GM19467 (cell line): ENCODE measurements around the gene ANP32B.
"Not testable (repeated sequence)": the region's sequence is repeated elsewhere in the genome, so short reads cannot be mapped to it uniquely, and the experiment has no call there.

Source experiments
- ATAC-seq: cut with Tn5 transposase; IDR thresholded peaks from one replicate; pipeline ENCODE4 v1.9.1; 2021; ENCODE audit warnings: mild to moderate bottlenecking, moderate library complexity; ENCODE audit not compliant: unreplicated experiment

Gene ANP32B

DNA sequence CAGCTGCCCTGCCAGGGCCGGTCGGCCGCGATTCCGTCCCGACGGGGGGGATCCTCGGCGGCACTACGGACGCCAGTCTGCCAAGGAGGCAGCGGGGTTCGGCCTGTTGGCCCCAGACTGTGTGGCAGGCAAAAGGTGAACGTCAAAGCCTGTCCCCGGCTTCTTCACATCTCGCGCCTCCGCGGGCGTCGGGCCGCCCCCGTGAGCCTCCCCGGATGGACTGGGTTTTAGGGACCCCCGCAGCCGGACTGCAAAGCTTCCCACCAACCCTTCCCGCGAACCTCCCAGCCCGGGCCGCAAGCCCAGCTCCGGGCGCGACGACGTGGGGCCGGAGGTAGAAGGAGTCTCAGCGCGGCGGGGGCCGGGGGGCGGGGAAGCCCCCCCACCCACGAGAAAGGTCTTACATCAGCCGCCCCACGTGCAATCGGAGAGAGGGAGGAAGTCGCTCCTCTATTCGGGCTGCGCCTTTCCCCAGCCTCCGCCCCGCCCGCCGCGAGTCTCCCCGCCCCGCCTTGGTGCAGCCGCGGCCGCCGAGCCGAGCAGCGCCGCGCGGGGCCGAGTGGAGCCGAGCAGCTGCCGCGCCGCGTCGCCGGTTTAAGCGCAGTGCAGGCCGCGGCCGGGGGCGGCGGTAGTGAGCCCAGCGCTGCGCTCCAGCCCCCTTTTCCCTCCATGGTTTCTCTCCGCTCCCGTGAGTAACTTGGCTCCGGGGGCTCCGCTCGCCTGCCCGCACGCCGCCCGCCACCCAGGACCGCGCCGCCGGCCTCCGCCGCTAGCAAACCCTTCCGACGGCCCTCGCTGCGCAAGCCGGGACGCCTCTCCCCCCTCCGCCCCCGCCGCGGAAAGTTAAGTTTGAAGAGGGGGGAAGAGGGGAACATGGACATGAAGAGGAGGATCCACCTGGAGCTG is at the start of gene ANP32B:
ANP32B (plus strand) TSS at position 659 of the 906 bp plus-strand sequence; CDS start at position 874, 215 bp downstream.
- ATAC-seq, result peak; percentile 69

- ATAC-seq, result no peak
Observed at GRCh38 chr9:97934321-97935115, 48.6 kb upstream of the ANP32B start.

DNA sequence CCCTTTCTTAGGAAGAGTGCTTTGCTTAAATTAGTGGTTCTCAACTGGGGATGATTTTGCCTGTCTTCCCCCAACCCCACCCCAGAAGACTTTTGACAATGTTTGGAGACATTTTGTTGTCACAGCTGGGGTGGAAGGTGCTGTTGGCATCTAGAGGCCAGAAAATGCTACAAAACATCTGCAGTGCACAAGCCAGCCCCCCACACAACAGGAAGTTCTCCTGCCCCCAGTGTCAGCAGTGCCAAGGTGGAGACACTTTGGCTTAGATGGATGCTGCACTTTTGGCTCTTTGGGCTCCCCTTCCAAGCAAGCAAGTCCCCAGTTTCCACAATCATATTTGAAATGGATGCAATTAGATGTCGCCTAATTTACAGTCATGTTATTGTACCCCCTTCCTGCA is 47.9 kb upstream of the ANP32B start:
- no peak for ATAC-seq

DNA sequence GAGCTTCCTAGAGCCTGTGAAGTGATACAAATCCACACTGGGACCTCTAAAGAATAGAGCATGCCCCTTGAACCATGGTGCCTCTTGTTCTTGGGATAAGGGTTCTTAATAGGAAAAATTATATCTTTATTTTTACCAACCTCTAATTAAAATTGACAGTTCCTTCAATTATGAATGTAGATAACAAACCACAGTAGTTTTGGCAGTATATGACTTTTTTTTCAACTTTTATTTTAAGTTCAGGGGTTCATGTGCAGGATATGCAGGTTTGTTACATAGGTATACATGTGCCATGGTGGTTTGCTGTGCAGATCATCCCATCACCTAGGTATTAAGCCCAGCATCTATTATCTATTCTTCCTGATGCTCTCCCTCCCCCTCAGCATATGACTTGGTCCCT is 46.1 kb upstream of the ANP32B start:
- ATAC-seq, result no peak

DNA sequence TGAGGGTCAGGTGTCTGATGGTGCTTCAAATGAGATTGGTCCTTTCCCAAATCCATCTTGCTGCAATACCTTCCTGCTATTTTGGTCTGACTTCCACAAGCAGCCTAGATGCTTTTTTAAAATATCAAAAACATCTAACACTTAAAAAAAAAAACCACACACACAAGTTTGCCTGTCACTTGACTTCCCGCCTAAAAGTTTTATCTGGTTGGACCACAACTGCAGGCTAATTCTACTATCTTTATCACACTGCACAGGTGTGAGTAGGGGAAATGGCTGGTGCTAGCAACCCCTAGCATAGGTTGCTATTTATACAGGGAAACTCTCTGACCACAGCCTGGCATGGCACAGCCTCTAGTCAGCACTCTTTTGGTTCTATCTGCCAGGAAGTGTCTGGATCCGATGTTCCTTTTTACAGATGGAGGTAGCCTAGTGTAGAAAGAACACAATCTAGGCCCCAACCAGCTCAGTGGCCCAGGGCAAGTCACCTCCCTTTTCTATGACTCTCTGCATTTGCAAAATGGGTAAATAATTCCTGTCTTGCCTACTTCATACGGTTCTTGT is 45.0 kb upstream of the ANP32B start, which contains the start of gene HEMGN:
HEMGN (minus strand) TSS at position 92 of the 564 bp plus-strand sequence; CDS start at position 56, 36 bp downstream.
- no peak for ATAC-seq

DNA sequence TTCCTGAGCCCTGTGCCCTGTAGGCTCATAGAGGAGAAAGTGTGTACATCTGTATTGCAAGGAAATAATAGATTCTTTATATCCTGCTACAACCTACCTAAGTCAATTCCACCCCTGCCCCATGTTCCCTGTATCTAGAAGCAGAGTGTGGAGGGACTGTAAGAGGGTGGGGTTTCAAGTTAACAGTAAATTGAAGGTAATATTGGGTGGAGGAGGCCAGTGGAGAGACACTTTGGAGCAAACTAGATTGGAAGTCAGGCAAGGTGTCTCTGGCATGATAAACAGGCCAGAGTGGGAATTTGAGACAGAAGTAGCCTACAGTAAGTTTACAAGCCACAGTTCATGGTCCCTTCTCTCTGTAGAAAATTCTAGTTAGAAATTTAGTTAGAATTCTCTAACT is 42.9 kb upstream of the ANP32B start:
- no peak for ATAC-seq

DNA sequence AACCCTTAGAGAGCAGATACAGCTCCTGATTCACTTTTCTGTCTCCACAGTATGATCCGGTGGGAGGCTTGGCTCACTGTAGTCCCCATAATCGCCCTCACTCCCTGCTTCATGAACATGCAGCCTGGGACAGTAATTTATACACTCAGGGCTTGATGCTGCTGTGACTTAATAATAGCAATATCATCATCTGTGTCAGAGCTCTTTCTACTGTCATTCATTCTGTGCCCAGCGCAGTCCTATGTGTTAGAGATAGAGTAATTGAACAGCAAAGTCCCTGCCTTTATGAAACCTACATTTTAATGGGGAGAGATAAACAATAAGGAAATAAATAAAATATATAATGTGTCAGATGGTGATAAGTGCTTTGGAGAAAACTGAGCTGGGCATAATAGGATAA is 42.4 kb upstream of the ANP32B start:
- no peak for ATAC-seq

GRCh38 chr9:97941323-97941722 is 41.8 kb upstream of the ANP32B start:
- no peak for ATAC-seq

DNA sequence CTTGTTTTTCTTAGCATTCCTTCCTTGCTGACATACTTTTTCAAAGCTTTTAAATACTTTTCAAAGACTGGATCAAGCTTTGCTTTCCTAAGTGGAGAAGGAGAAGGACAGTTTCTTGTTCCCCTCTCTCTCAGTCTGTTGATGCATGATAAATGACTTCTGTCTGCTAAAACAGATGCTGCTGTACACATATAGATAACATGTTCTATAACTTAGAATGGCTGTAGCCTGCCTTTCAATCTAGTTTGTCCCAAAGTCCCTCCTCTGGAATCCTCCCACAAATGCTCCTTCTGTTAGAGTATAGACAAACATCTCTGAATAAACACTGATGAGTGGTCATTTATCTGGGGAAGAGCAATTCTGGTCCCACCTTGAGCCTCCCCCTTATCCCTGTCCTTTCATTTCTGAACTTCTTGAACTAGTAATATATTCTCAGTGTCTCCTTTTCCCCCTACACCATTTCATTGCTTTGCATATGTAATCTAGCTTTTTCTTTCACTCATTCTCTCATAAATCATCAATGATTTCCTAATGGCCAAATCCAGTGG is 39.8 kb upstream of the ANP32B start:
- no peak for ATAC-seq

DNA sequence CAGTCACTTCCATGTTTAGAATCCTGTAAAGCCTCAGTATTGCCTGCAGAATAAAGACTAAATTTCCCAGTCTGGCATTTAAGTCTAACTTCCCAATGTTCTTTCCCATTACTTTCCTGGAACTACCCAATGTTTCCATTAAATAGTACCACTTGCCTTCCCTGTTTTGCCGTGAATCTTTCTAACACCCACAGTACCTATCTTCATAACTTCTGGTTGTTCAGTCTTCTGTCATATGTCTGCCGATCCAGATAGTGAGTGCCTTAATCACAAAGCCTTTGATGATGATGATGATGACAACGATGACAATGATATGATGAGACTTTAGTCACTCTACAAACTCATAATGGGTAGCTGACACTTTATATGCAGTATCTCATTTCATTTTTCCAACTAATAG is 38.5 kb upstream of the ANP32B start:
- no peak for ATAC-seq

GRCh38 chr9:97945470-97945869 is 37.7 kb upstream of the ANP32B start:
- ATAC-seq, result not testable (repeated sequence)

- not testable (repeated sequence) for ATAC-seq
Observed at GRCh38 chr9:97947094-97947493, 36.0 kb upstream of the ANP32B start.

DNA sequence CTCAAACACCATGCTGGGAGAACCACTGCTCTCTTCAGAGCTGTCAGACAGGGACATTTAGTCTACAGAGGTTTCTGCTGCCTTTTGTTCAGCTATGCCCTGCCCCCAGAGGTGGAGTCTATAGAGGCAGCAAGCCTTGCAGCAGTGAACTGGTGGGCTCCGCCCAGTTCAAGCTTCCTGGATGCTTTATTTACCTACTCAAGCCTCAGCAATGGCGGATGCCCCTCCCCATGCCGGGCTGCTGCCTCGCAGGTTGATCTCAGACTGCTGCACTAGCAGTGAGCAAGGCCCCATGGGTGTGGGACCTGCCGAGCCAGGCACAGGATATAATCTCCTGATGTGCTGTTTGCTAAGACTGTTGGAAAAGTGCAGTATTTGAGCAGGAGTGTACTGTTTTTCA is 32.3 kb upstream of the ANP32B start:
- ATAC-seq, result not testable (repeated sequence)

DNA sequence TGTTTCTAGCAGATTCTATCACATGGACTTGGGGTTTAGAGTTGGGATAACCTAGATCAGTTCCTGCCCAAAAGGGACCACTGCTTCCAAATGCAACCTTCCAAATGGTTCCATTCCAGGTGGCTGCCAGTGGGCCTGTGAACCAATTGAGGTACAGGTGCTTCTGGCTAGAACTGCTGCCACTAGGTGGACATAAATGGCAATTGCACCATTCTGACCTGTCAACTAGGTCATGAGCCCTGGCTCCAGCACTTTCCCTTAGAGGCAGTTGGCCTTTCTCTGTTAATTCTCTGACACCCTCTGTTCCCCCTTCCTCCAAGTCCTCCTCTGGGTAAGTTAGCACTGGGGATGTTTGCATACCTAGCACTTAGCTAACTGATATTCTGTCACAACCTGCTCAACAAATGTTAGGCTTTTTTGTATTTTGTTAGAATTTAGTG is 28.6 kb upstream of the ANP32B start:
- peak; percentile 64 for ATAC-seq

DNA sequence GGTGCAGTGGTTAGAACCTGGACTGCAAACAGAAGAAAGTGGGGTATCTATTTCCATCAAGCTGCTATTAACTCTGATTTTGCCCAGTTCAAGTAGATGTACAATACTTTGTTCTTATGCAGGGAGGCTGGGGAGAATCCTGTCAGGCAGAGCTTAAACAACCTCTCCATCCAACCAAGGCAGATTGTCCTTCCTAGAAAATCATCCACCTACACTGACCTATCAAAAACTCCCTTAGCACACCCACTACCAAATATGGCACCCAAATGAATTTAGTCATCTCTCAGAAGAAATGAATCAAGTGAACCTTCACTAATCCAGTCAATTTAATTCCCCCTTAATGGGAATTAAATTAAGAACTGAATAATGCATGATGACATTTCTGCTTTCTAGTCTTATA is 26.8 kb upstream of the ANP32B start:
- ATAC-seq, result no peak

- ATAC-seq, result no peak
Observed at GRCh38 chr9:97958812-97959511, 24.2 kb upstream of the ANP32B start.

DNA sequence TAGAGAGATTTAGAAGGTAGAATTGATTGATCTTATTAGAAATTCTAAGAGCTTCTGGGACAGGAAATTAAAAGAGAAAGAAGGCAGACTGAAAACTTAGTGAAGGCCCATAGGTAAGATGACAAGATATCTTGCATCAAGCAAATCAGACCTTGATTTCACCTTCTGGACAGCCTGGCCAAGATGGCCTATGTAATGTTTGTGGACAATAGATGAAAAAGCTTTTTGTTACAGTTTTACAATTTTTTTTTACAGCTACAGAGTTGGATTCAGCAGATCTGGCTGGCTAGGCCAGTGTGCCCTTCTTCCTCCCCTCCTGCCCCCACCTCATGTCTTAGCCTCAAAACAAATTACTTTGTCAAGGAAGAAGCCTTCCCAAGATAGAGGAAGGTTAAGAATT is 23.6 kb upstream of the ANP32B start:
- no peak for ATAC-seq

GRCh38 chr9:97960678-97961328 is 22.3 kb upstream of the ANP32B start:
- not testable (repeated sequence) for ATAC-seq

DNA sequence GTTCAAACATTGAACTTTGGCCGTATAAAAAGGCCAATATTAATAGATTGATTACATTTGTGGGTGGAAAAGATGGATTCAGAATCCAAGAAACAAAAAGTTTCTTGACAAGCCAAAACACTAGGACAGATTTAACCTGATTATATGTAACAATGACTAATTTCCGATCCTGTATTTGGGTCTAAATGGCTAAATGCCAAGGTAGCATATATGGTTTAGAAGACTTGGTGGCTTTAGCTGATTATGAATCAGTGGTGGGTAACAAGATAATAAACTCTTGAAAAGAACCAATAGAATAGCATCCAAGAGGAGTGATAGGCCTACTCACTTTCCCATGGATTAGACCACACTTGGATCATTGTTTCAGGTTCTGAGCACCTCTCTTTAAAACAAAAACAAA is 21.8 kb upstream of the ANP32B start:
- no peak for ATAC-seq

GRCh38 chr9:97962136-97962535 is 21.0 kb upstream of the ANP32B start:
- ATAC-seq, result no peak
